Trophoblast cell (in vitro differentiated cells and primary cell): ENCODE data around the gene PPP1R7.

ENCODE experiments used
- DNase-seq, 2 donors: peaks; one replicate each; pipeline ENCODE4 v3.0.0-alpha.2; 2016
- H2AFZ ChIP-seq: 2 replicates; pipeline ENCODE4 v1.6.1; 2013; ENCODE audit warnings: low read length, moderate library complexity, mild to moderate bottlenecking; ENCODE audit not compliant: insufficient read depth, poor library complexity
- H2AK5ac ChIP-seq: 2 replicates; pipeline ENCODE4 v1.6.1; 2013; ENCODE audit warnings: mild to moderate bottlenecking, low read length
- H2BK120ac ChIP-seq: 2 replicates; pipeline ENCODE4 v1.6.1; 2013; ENCODE audit warnings: low read length, mild to moderate bottlenecking, moderate library complexity; ENCODE audit not compliant: insufficient read depth, poor library complexity
- H2BK12ac ChIP-seq: 2 replicates; pipeline ENCODE4 v1.6.1; 2013; ENCODE audit warnings: mild to moderate bottlenecking, low read length, moderate library complexity
- H2BK5ac ChIP-seq: 2 replicates; pipeline ENCODE4 v1.6.1; 2013; ENCODE audit warnings: low read length, low read depth, moderate library complexity, mild to moderate bottlenecking; ENCODE audit not compliant: poor library complexity
- H3K14ac ChIP-seq: 2 replicates; pipeline ENCODE4 v1.6.1; 2013; ENCODE audit warnings: mild to moderate bottlenecking, low read length
- H3K18ac ChIP-seq: 2 replicates; pipeline ENCODE4 v1.6.1; 2013; ENCODE audit warnings: mild to moderate bottlenecking, low read length
- H3K23ac ChIP-seq: 2 replicates; pipeline ENCODE4 v1.6.1; 2013; ENCODE audit warnings: low read length
- H3K27ac ChIP-seq: 2 replicates; pipeline ENCODE4 v1.5.1; 2013; ENCODE audit warnings: low read depth, mild to moderate bottlenecking, inconsistent platforms, low read length, moderate library complexity
- H3K27me3 ChIP-seq: 2 replicates; pipeline ENCODE4 v1.6.1; 2013; ENCODE audit warnings: inconsistent platforms, mild to moderate bottlenecking, low read length, moderate library complexity; ENCODE audit not compliant: insufficient read depth
- H3K36me3 ChIP-seq, 2 experiments: 1 replicate in 1 of 2; 2 replicates in 1 of 2; pipeline ENCODE4 v1.6.1; 2013; ENCODE audit warnings: low read length in 2 of 2, mild to moderate bottlenecking in 2 of 2, moderate library complexity in 1 of 2; ENCODE audit not compliant: insufficient read depth in 2 of 2, control insufficient read depth in 1 of 2
- H3K4ac ChIP-seq: 2 replicates; pipeline ENCODE4 v1.6.1; 2013; ENCODE audit warnings: low read depth, mild to moderate bottlenecking, low read length, moderate library complexity
- H3K4me1 ChIP-seq, 2 experiments: 1 replicate in 1 of 2; 2 replicates in 1 of 2; pipeline ENCODE4 v1.6.1; 2013; ENCODE audit warnings: low read length in 2 of 2, mild to moderate bottlenecking in 2 of 2, moderate library complexity in 1 of 2; ENCODE audit not compliant: insufficient read depth in 2 of 2, control insufficient read depth in 1 of 2
- H3K4me2 ChIP-seq: 2 replicates; pipeline ENCODE4 v1.6.1; 2013; ENCODE audit warnings: inconsistent platforms, mild to moderate bottlenecking, low read length, moderate library complexity
- H3K4me3 ChIP-seq: 2 replicates; pipeline ENCODE4 v1.5.1; 2013; ENCODE audit warnings: mild to moderate bottlenecking, low read depth, low read length, inconsistent platforms
- H3K79me1 ChIP-seq: one replicate; pipeline ENCODE4 v1.6.1; 2013; ENCODE audit warnings: low read length
- H3K79me2 ChIP-seq: 2 replicates; pipeline ENCODE4 v1.6.1; 2013; ENCODE audit warnings: low read length, mild to moderate bottlenecking; ENCODE audit not compliant: control insufficient read depth, insufficient read depth, poor library complexity
- H3K9ac ChIP-seq: 2 replicates; pipeline ENCODE4 v1.6.1; 2013; ENCODE audit warnings: mild to moderate bottlenecking, low read length
- H3K9me3 ChIP-seq: 2 replicates; pipeline ENCODE4 v1.6.1; 2013; ENCODE audit warnings: low read depth, mild to moderate bottlenecking, control low read depth, inconsistent platforms, low read length; ENCODE audit not compliant: insufficient read depth
- H4K12ac ChIP-seq: 2 replicates; pipeline ENCODE4 v1.6.1; 2013; ENCODE audit warnings: low read depth, mild to moderate bottlenecking, low read length, moderate library complexity
- H4K8ac ChIP-seq: 2 replicates; pipeline ENCODE4 v1.6.1; 2013; ENCODE audit warnings: low read depth, mild to moderate bottlenecking, low read length, moderate library complexity
- H4K91ac ChIP-seq: one replicate; pipeline ENCODE4 v1.6.1; 2013; ENCODE audit warnings: low read depth, mild to moderate bottlenecking, low read length, moderate library complexity
- WGBS: extraction: QIAGEN DNeasy Blood & Tissue Kit; methylation state at CpG from one replicate; pipeline ENCODE4 v1.1.7; 2013; ENCODE audit warnings: missing lambda C conversion rate; ENCODE audit not compliant: insufficient read length, insufficient coverage; ENCODE audit errors: extremely low coverage; 5-methylcytosine and 5-hydroxymethylcytosine counted together

The PPP1R7 gene

GRCh38 chr2:241132538-241133435, 17.5 kb upstream of the PPP1R7 start:
- WGBS: no CpG with 5 or more reads among the region's 14 CpGs
- Histone ChIP-seq H3K4me1 (no peaks in the 10 kb centered on the region), H3K23ac (no peak overlapping the region), H3K9me3 (no peaks in the 10 kb centered on the region), H3K27ac (no peak overlapping the region), H3K27me3 (no peaks in the 10 kb centered on the region), H3K79me2 (no peaks in the 10 kb centered on the region), H4K91ac (no peak overlapping the region), H2BK12ac (no peak overlapping the region), H2BK5ac (no peak overlapping the region), H3K4me3 (no peak overlapping the region), H2AK5ac (no peak overlapping the region), H3K9ac (no peak overlapping the region), H3K14ac (no peak overlapping the region), H4K12ac (no peak overlapping the region), H4K8ac (no peak overlapping the region), H3K4me2 (no peak overlapping the region), H3K79me1 (no peaks in the 10 kb centered on the region), H3K18ac (no peak overlapping the region), H2BK120ac (no peak overlapping the region), H3K4ac (no peak overlapping the region), H3K36me3 (peaks cover 32 to 33% of the 10 kb centered on the region in 2 experiments), H2AFZ (no peak overlapping the region)
- DNase-seq: no peak

GRCh38 chr2:241133436-241133820, 16.8 kb upstream of the PPP1R7 start:
- H3K18ac ChIP-seq: no peak overlapping the region
- no peaks in the 10 kb centered on the region for H3K79me1 ChIP-seq
- no peak overlapping the region for H2AFZ ChIP-seq
- H3K9me3 ChIP-seq: no peaks in the 10 kb centered on the region
- DNase-seq: no peak
- no peak overlapping the region for H3K9ac ChIP-seq
- H2BK5ac ChIP-seq: no peak overlapping the region
- no peak overlapping the region for H3K14ac ChIP-seq
- peaks cover 35 to 38% of the 10 kb centered on the region in 2 experiments for H3K36me3 ChIP-seq
- no peak overlapping the region for H2BK120ac ChIP-seq
- no peak overlapping the region for H4K8ac ChIP-seq
- no peaks in the 10 kb centered on the region for H3K79me2 ChIP-seq
- no peak overlapping the region for H3K23ac ChIP-seq
- no peak overlapping the region for H3K27ac ChIP-seq
- no peaks in the 10 kb centered on the region for H3K27me3 ChIP-seq
- no peak overlapping the region for H2BK12ac ChIP-seq
- no CpG with 5 or more reads among the region's 10 CpGs for WGBS
- no peak overlapping the region for H2AK5ac ChIP-seq
- no peak overlapping the region for H3K4me2 ChIP-seq
- H3K4ac ChIP-seq: no peak overlapping the region
- no peak overlapping the region for H4K12ac ChIP-seq
- no peak overlapping the region for H3K4me3 ChIP-seq
- H3K4me1 ChIP-seq: no peaks in the 10 kb centered on the region
- H4K91ac ChIP-seq: no peak overlapping the region

- Histone ChIP-seq H2AFZ (no peak overlapping the region), H3K4me1 (no peaks in the 10 kb centered on the region), H4K12ac (no peak overlapping the region), H4K91ac (no peak overlapping the region), H4K8ac (no peak overlapping the region), H2BK12ac (no peak overlapping the region), H3K4ac (no peak overlapping the region), H3K9ac (no peak overlapping the region), H3K27ac (no peak overlapping the region), H3K4me3 (no peak overlapping the region), H2AK5ac (no peak overlapping the region), H2BK5ac (no peak overlapping the region), H2BK120ac (no peak overlapping the region), H3K14ac (no peak overlapping the region), H3K36me3 (peaks cover 37% of the 10 kb centered on the region in 2 experiments), H3K9me3 (no peaks in the 10 kb centered on the region), H3K79me1 (no peaks in the 10 kb centered on the region), H3K79me2 (no peaks in the 10 kb centered on the region), H3K4me2 (no peak overlapping the region), H3K27me3 (no peaks in the 10 kb centered on the region), H3K18ac (no peak overlapping the region), H3K23ac (no peak overlapping the region)
- DNase-seq: no peak
- no CpG with 5 or more reads among the region's 7 CpGs for WGBS
These were observed 15.6 kb upstream of the PPP1R7 start for GRCh38 chr2:241134711-241135110.

GRCh38 chr2:241135737-241136136, 14.5 kb upstream of the PPP1R7 start:
- H2AFZ ChIP-seq: no peak overlapping the region
- H3K4me3 ChIP-seq: no peak overlapping the region
- H4K8ac ChIP-seq: no peak overlapping the region
- H2AK5ac ChIP-seq: no peak overlapping the region
- no peak overlapping the region for H4K91ac ChIP-seq
- H3K27ac ChIP-seq: no peak overlapping the region
- H3K9me3 ChIP-seq: no peaks in the 10 kb centered on the region
- no peaks in the 10 kb centered on the region for H3K27me3 ChIP-seq
- peaks cover 34 to 38% of the 10 kb centered on the region in 2 experiments for H3K36me3 ChIP-seq
- no peak overlapping the region for H4K12ac ChIP-seq
- H2BK12ac ChIP-seq: no peak overlapping the region
- no peak for DNase-seq
- no peak overlapping the region for H3K4me2 ChIP-seq
- H3K23ac ChIP-seq: no peak overlapping the region
- no peak overlapping the region for H3K9ac ChIP-seq
- no CpG with 5 or more reads among the region's 9 CpGs for WGBS
- no peaks in the 10 kb centered on the region for H3K79me2 ChIP-seq
- H3K4ac ChIP-seq: no peak overlapping the region
- no peaks in the 10 kb centered on the region for H3K4me1 ChIP-seq
- no peak overlapping the region for H3K18ac ChIP-seq
- H3K14ac ChIP-seq: no peak overlapping the region
- H2BK5ac ChIP-seq: no peak overlapping the region
- H3K79me1 ChIP-seq: no peaks in the 10 kb centered on the region
- H2BK120ac ChIP-seq: no peak overlapping the region
